Measurements from ENCODE around the gene TRPM5. TPM values are rescaled to one million over a fixed set of nuclear protein-coding genes. Genes with fewer than 3 reads are reported as not detected.

TRPM5 gene
- total and polyA plus RNA-seq, 2 of the 8 experiments (the other 6 are each of a cell fraction or from before 2014, with no cell fraction given) = 0.02 TPM; not detected in 1

GRCh38 chr11:2416765-2417164 is 27.5 kb downstream of the TRPM5 start:
- H3K36me3 ChIP-seq (ENCODE audit: control insufficient read depth in 2 of 4, insufficient read depth in 4 of 4, low read length in 3 of 4) = no peaks in the 10 kb centered on the region
- H3K79me1 ChIP-seq (ENCODE audit: low read depth, low read length) = no peaks in the 10 kb centered on the region
- H3K4me1 ChIP-seq (replicated peaks in 1 of 4; ENCODE audit: control insufficient read depth in 3 of 4, insufficient read depth in 4 of 4, low read length in 3 of 4) = peaks cover 0 to 5% (median under 1%) of the 10 kb centered on the region in 4 experiments; a peak in 2 of 7 replicates
- no peak overlapping the region for H2BK15ac ChIP-seq (ENCODE audit: low read length)
- peaks cover 0 to 3% (median 0%) of the 10 kb centered on the region in 4 experiments; a peak in 2 of 7 replicates for H3K27me3 ChIP-seq (replicated peaks in 1 of 4; ENCODE audit: control insufficient read depth in 3 of 4, extremely low read depth in 1 of 4, insufficient read depth in 3 of 4, low read length in 3 of 4)
- H4K91ac ChIP-seq (replicated peaks; ENCODE audit: insufficient read length, low read length) = no peak overlapping the region
- no peaks in the 10 kb centered on the region for H3K9me3 ChIP-seq (ENCODE audit: insufficient read depth in 2 of 2, low read depth in 1 of 2, low read length in 1 of 2)
- H2BK120ac ChIP-seq (replicated peaks; ENCODE audit: low read depth, low read length) = no peak overlapping the region
- no peaks in the 10 kb centered on the region for H4K20me1 ChIP-seq (replicated peaks in 1 of 2; ENCODE audit: control insufficient read depth in 1 of 2, insufficient read depth in 2 of 2, low read length in 2 of 2)
- H2BK20ac ChIP-seq (ENCODE audit: low read length) = no peak overlapping the region
- POLR2A ChIA-PET (ENCODE audit: partially characterized antibody) = interaction anchor here (0.8 to 4.3 kb wide), 2 partner anchors 12 to 16 kb away, joined by 3 to 17 read pairs; partner anchors contain the start of gene TSSC4
- FAIRE-seq (no peak), DNase-seq (ENCODE audit: low read depth in 1 of 2, low spot score in 2 of 2) (no peak)
- H3K4me2 ChIP-seq (ENCODE audit: insufficient read depth in 1 of 2, low read depth in 2 of 2, low read length in 2 of 2) = no peak overlapping the region
- H3K27ac ChIP-seq (ENCODE audit: low read depth, low read length) = no peak overlapping the region
- CTCF ChIA-PET (ENCODE audit: partially characterized antibody) = interaction anchor here (0.8 to 9.2 kb wide), 9 partner anchors 11 to 231 kb away, joined by 3 to 333 read pairs (median 6); partner anchors contain the start of genes C11orf21, CD81, TSPAN32 and TSSC4
- TF ChIP-seq SP2 (IDR thresholded peaks at IDR 0.05; ENCODE audit: low read length) = no peak
- TF ChIP-seq, protein P1, sequence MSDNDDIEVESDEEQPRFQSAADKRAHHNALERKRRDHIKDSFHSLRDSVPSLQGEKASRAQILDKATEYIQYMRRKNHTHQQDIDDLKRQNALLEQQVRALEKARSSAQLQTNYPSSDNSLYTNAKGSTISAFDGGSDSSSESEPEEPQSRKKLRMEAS (IDR thresholded peaks at IDR 0.05) = no peak
- TF ChIP-seq BACH1 (IDR thresholded peaks at IDR 0.05; ENCODE audit: low read length) = no peak
- no peak for TF ChIP-seq EP300 (IDR thresholded peaks at IDR 0.05; ENCODE audit: borderline replicate concordance in 1 of 2, low read depth in 2 of 2, low read length in 2 of 2)
- H3K4me3 ChIP-seq (ENCODE audit: extremely low read depth in 1 of 4, insufficient read depth in 2 of 4, low read depth in 3 of 4, low read length in 4 of 4) = no peak overlapping the region
- no peak overlapping the region for H2BK12ac ChIP-seq (ENCODE audit: low read depth, low read length)
- H2BK5ac ChIP-seq (ENCODE audit: low read depth, low read length) = no peak overlapping the region
- H3K23me2 ChIP-seq (ENCODE audit: low read depth, low read length) = no peaks in the 10 kb centered on the region
- H2AFZ ChIP-seq (ENCODE audit: low read length) = no peak overlapping the region
- no peak overlapping the region for H4K8ac ChIP-seq (ENCODE audit: extremely low read depth, insufficient read depth, low read length)
- H3K14ac ChIP-seq (ENCODE audit: insufficient read length) = no peak overlapping the region
- H3K4ac ChIP-seq (replicated peaks; ENCODE audit: insufficient read length, low read depth, low read length) = no peak overlapping the region
- H3K18ac ChIP-seq (ENCODE audit: extremely low read depth, low read length) = no peak overlapping the region
- H3K9ac ChIP-seq (replicated peaks in 1 of 4; ENCODE audit: extremely low read depth in 1 of 4, low read depth in 3 of 4, low read length in 3 of 4) = no peak overlapping the region
- H2AK5ac ChIP-seq (ENCODE audit: low read depth, low read length) = no peak overlapping the region
- no peak overlapping the region for H4K5ac ChIP-seq (ENCODE audit: insufficient read length, low read depth, low read length)
- H3K56ac ChIP-seq (replicated peaks; ENCODE audit: insufficient read length, low read depth, low read length) = no peak overlapping the region
- WGBS, 2 experiments (ENCODE audit: extremely low coverage in 1 of 2, insufficient coverage in 1 of 2, insufficient read length in 1 of 2, insufficient replicate concordance in 2 of 2, low coverage in 1 of 2, low lambda C conversion rate in 2 of 2, missing lambda C conversion rate in 1 of 2) = 91% methylated on average over 18 of the region's 18 CpGs; no CpG with 5 or more reads in 1 of the 2 experiments
- H3K23ac ChIP-seq (ENCODE audit: insufficient read length) = no peak overlapping the region
- H3K79me2 ChIP-seq (ENCODE audit: control insufficient read depth in 1 of 2, insufficient read depth in 2 of 2, low read length in 2 of 2) = no peaks in the 10 kb centered on the region

Data from H1 (cell line).